Breast epithelium (tissue), 3 donors: Measurements from ENCODE around the gene PXYLP1.

Experiments used
- POLR2AphosphoS5 ChIP-seq, 3 donors: sonication (generic); formaldehyde crosslinking; IDR thresholded peaks; one replicate each; pipeline ENCODE4 v1.6.1; 2017; ENCODE audit warnings: antibody characterized with exemption in 3 of 3
- TF ChIP-seq, protein P1 (sequence below), 3 donors: fragments of 450-650 bp; IDR thresholded peaks; one replicate each; pipeline ENCODE4 v1.5.1; 2016 to 2017; ENCODE audit warnings: antibody characterized with exemption in 3 of 3, mild to moderate bottlenecking in 3 of 3, moderate library complexity in 3 of 3

DNA sequence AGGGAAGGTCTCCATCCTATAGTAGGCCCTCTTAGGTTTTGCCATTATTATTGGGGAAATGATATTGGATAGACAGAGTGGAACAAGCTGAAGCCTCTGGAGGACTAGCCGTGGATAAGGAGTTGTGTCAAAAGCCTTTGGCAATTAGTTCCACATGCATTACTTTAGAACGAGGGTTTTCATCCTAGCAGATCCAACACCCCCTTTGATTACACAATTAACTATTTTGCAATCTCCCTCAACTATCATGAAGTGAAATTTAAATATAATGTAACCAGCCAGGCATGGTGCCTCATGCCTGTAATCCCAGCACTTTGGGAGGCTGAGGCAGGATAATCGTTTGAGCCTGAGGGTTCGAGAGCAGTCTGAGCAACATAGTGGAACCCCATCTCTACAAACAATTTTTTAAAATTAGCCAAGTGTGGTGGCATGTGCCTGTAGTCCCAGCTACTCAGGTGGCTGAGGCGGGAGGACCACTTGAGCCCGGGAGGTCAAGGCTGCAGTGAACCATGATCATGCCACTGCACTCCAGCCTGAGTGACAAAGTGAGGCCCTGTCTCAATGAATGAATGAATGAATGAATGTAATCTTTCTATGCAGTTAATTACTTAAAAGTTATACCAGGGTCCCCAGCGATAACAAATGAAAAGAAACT is 56.8 kb downstream of the PXYLP1 start:
- TF ChIP-seq, protein P1, sequence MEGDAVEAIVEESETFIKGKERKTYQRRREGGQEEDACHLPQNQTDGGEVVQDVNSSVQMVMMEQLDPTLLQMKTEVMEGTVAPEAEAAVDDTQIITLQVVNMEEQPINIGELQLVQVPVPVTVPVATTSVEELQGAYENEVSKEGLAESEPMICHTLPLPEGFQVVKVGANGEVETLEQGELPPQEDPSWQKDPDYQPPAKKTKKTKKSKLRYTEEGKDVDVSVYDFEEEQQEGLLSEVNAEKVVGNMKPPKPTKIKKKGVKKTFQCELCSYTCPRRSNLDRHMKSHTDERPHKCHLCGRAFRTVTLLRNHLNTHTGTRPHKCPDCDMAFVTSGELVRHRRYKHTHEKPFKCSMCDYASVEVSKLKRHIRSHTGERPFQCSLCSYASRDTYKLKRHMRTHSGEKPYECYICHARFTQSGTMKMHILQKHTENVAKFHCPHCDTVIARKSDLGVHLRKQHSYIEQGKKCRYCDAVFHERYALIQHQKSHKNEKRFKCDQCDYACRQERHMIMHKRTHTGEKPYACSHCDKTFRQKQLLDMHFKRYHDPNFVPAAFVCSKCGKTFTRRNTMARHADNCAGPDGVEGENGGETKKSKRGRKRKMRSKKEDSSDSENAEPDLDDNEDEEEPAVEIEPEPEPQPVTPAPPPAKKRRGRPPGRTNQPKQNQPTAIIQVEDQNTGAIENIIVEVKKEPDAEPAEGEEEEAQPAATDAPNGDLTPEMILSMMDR (IDR thresholded peaks at IDR 0.05): no peak
- TF ChIP-seq POLR2AphosphoS5 (IDR thresholded peaks at IDR 0.05): no peak
